Uterus (tissue), 2 donors: ENCODE measurements around the gene ODR4.

Source experiments
- POLR2A ChIP-seq, 2 donors: fragments of 450-650 bp; IDR thresholded peaks; one replicate each; pipeline ENCODE4 v1.6.1; 2016; ENCODE audit warnings: antibody characterized with exemption in 2 of 2, mild to moderate bottlenecking in 1 of 2, moderate library complexity in 1 of 2
- TF ChIP-seq, protein P1 (sequence below), 4 experiments: fragments of 200-600 bp in 2 of 4; fragments of 450-650 bp in 2 of 4; sonication (generic) in 2 of 4; IDR thresholded peaks; one replicate each; pipeline ENCODE4 v1.5.1; 2016 to 2019; ENCODE audit warnings: antibody characterized with exemption in 4 of 4, mild to moderate bottlenecking in 2 of 4, moderate library complexity in 1 of 4

DNA sequence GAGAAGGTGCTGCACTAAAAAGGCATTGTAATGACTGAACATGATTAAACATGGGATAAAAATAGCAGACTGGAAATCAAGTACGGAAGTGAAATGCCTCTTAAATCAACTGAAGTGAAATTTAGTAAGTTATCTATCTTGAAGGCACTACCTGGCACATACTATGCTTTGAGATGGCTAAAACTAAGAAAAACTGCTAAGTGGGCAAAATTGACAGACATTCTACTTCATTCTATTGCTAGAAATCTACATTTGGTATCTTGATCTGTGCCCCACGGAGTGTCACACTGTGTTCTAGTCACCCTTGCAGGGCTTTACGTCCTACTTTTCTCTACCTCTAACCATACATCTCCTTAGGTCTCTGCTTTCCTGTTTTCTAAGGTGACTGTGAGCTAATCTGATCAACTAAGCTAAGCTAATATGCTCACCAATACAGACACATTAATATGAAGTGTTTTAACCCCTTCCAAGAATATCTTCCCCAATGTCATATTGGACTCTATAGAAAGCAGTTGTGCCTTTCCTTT is 81.2 kb downstream of the ODR4 start:
- no peak for TF ChIP-seq POLR2A (IDR thresholded peaks at IDR 0.05)
- TF ChIP-seq, protein P1, sequence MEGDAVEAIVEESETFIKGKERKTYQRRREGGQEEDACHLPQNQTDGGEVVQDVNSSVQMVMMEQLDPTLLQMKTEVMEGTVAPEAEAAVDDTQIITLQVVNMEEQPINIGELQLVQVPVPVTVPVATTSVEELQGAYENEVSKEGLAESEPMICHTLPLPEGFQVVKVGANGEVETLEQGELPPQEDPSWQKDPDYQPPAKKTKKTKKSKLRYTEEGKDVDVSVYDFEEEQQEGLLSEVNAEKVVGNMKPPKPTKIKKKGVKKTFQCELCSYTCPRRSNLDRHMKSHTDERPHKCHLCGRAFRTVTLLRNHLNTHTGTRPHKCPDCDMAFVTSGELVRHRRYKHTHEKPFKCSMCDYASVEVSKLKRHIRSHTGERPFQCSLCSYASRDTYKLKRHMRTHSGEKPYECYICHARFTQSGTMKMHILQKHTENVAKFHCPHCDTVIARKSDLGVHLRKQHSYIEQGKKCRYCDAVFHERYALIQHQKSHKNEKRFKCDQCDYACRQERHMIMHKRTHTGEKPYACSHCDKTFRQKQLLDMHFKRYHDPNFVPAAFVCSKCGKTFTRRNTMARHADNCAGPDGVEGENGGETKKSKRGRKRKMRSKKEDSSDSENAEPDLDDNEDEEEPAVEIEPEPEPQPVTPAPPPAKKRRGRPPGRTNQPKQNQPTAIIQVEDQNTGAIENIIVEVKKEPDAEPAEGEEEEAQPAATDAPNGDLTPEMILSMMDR (IDR thresholded peaks at IDR 0.05), result no peak
